ENCODE data around the gene ROMO1.
"Not testable (repeated sequence)": the region's sequence is repeated elsewhere in the genome, so short reads cannot be mapped to it uniquely, and the experiment has no call there.

Gene ROMO1

GRCh38 chr20:35739294-35740163 is 40.3 kb downstream of the ROMO1 start:
- TF ChIP-seq CTCF (conservative IDR thresholded peaks at IDR 0.05; ENCODE audit: low read depth, low read length), result peak; percentile 24
- no peak for DNase-seq (ENCODE audit: low read depth)
- peak overlapping the region; percentile 84 for H3K4me3 ChIP-seq (ENCODE audit: low read length)

GRCh38 chr20:35741892-35742740 is 42.9 kb downstream of the ROMO1 start, which contains the start of gene RBM39:
Gene RBM39, minus strand, starts transcription at chr20:35742260. Its CDS starts 1,386 bp downstream, at chr20:35740874.
- peak within 1 kb of the TSS; percentile 84 for H3K4me3 ChIP-seq (ENCODE audit: low read length)
- peak; percentile 42 for TF ChIP-seq CTCF (conservative IDR thresholded peaks at IDR 0.05; ENCODE audit: low read depth, low read length)
- peak; percentile 100 for DNase-seq (ENCODE audit: low read depth)

GRCh38 chr20:35742741-35743523 is 43.7 kb downstream of the ROMO1 start:
- peak overlapping the region; percentile 59 for H3K4me3 ChIP-seq (ENCODE audit: low read length)
- DNase-seq (ENCODE audit: low read depth), result peak; percentile 31
- TF ChIP-seq CTCF (conservative IDR thresholded peaks at IDR 0.05; ENCODE audit: low read depth, low read length), result no peak

- TF ChIP-seq CTCF (conservative IDR thresholded peaks at IDR 0.05; ENCODE audit: low read depth, low read length), result no peak
- no peak for DNase-seq (ENCODE audit: low read depth)
- H3K4me3 ChIP-seq (ENCODE audit: low read length), result no peak overlapping the region
Measured at GRCh38 chr20:35743693-35744491, 44.7 kb downstream of the ROMO1 start.

GRCh38 chr20:35744492-35744841 is 45.3 kb downstream of the ROMO1 start:
- not testable (repeated sequence) for H3K4me3 ChIP-seq (ENCODE audit: low read length)

More at GRCh38 chr20:35744492-35744841, 45.3 kb downstream of the ROMO1 start:
- not testable (repeated sequence) for DNase-seq (ENCODE audit: low read depth)
